GM13977 (cell line): ENCODE data around the gene NLRP1.

Experiments
- DNase-seq: peaks from one replicate; pipeline ENCODE4 v3.0.0; 2012; ENCODE audit warnings: low spot score
- in situ Hi-C: fragments of 300-500 bp; cut with MboI; formaldehyde crosslinking; loops from one replicate; pipeline ENCODE4 v1.12.0; 2022; ENCODE audit warnings: low sequenced_read_pairs, low pct_unique_long_range_greater_than_20kb, mixed read lengths, inconsistent platforms; ENCODE audit not compliant: unreplicated experiment
- TF ChIP-seq, protein P1 (sequence below): IDR thresholded peaks from 2 replicates; pipeline ENCODE4 v1.5.1; 2012; ENCODE audit warnings: mild to moderate bottlenecking, control low read depth; ENCODE audit not compliant: insufficient read depth; ENCODE audit errors: extremely low read depth, missing control alignments

Gene NLRP1

DNA sequence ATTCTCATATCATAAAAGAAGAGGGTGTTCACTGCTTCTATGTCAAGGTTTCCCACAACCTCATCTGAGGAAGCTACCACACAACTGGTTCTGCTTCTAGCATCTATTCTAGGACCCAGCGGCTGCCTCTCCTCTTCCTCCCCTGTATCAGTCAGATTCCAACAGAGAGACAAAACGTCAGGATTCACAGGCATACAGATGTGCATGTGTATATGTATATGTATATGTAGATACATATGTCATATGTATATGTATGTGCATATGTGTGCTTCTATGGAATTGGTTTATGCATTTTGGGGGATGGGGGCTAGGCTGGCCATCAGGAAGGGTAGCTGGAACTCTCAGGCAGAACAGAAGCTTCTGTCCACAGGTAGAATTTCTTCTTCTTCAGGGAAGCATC is 37.4 kb upstream of the NLRP1 start:
- in situ Hi-C loops, result no loop called here
- DNase-seq, result no peak
- TF ChIP-seq, protein P1, sequence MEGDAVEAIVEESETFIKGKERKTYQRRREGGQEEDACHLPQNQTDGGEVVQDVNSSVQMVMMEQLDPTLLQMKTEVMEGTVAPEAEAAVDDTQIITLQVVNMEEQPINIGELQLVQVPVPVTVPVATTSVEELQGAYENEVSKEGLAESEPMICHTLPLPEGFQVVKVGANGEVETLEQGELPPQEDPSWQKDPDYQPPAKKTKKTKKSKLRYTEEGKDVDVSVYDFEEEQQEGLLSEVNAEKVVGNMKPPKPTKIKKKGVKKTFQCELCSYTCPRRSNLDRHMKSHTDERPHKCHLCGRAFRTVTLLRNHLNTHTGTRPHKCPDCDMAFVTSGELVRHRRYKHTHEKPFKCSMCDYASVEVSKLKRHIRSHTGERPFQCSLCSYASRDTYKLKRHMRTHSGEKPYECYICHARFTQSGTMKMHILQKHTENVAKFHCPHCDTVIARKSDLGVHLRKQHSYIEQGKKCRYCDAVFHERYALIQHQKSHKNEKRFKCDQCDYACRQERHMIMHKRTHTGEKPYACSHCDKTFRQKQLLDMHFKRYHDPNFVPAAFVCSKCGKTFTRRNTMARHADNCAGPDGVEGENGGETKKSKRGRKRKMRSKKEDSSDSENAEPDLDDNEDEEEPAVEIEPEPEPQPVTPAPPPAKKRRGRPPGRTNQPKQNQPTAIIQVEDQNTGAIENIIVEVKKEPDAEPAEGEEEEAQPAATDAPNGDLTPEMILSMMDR, result no peak

DNA sequence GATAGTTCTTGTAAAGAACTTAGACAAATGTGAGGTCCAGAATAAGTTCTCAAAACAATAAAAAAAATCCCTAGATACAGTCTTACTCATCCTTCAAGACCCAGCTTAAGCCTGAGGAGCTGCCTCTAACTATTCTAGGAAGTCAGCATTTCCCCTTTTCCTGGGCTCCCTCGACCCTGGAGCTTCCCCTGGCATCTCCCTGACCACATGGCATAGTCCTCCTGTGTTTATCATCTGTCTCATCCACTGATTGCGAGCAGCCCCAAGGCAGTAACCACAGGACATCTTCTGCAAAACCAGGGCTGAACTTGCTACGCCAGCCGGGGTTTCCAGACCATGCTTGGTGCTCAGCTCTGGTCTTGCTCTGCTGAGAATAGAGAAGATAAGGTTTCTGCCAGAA is 36.7 kb upstream of the NLRP1 start:
- TF ChIP-seq, protein P1, result no peak
- in situ Hi-C loops, result no loop called here
- no peak for DNase-seq

DNA sequence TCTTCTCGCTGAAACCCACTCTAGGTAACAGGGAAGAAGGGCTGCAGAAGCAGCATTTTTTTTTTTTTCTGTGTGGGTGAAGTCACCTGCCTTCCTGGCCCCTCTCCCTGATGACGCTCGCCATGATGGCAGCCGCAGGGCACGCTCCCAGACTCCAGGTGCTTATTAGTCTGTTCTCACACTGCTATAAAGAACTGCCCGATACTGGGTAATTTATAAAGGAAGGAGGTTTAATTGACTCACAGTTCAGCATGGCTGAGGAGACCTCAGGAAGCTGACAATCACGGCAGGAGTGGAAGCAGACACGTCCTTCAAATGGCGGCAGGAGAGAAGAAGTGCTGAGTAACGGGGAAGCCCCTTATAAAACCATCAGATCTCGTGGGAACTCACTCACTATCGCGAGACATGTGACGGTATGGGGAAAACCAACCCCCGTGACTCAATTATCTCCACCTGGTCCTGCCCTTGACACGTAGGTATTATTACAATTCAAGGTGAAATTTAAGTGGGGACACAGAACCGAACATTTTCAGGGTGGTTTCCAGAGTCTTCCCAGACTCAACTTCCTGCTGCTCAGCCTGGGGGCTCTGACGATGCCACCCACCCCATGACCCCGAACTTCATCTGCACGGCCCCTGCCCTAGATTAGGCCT is 34.9 kb upstream of the NLRP1 start:
- TF ChIP-seq, protein P1, result no peak
- DNase-seq, result no peak
- in situ Hi-C loops, result no loop called here

DNA sequence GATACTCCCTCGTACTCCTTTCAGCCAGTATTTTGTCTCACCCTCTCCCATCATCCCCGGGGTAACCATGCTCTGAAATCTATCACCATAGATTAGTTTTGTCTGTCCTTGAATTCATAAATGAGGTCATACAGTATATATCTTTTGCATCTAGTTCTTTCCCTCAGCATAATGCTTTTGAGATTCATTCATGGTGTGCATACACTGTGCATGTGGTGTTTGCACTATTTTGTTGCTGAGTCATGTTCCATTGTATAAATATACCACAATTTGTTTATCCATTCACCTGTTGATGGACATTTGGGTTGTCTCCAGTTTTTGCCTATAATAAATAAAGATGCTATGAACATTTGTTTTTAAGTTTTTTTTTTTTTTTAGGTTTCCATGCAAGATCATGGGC is 34.2 kb upstream of the NLRP1 start:
- TF ChIP-seq, protein P1, result no peak
- in situ Hi-C loops, result no loop called here
- no peak for DNase-seq

DNA sequence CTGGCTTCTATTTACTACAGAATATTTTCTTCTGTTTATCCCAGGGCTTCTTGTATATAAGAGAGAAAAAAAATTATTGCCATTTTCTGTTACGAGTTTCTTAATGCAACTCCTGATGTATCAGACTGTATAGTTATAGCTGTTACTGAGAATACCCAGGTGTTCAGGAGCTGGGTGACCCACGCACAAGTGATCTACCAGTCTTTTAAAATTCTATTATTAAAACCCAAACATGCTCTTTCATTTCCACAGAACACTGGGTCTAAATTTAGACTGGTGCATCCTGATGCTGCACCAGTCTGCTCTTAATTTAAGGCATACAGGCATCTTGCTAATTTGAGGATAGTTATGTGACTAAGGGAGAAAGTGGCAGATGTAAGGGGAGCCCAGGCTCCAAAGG is 31.2 kb upstream of the NLRP1 start:
- TF ChIP-seq, protein P1, result no peak
- in situ Hi-C loops, result no loop called here
- DNase-seq, result no peak

DNA sequence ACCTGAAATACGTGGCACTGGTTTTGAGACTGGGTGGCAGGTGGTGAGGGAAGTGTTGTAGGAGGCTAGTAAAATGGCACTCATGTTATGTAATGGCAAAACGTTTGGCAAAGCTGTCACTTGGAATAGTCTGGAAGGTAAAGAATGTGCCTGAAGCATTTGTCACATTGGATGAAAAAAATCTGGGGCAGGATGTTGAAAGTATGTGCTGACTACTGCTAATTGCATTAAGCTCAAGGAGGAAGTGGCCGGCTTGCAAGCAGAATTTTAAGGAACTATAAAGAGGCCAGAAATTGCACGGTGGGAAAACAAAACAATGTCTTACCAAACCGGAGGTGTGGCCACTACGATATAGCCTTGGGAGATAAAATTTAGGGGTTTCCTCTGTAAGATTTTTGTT is 26.6 kb upstream of the NLRP1 start:
- no peak for DNase-seq
- in situ Hi-C loops, result no loop called here
- TF ChIP-seq, protein P1, result no peak
